NCI-H69 (cell line): ENCODE measurements around the gene PICK1.

ENCODE experiments used
- DNase-seq: peaks from one replicate; lab custom pipeline; 2025; lab: John Stamatoyannopoulos, UW

PICK1 gene

DNA sequence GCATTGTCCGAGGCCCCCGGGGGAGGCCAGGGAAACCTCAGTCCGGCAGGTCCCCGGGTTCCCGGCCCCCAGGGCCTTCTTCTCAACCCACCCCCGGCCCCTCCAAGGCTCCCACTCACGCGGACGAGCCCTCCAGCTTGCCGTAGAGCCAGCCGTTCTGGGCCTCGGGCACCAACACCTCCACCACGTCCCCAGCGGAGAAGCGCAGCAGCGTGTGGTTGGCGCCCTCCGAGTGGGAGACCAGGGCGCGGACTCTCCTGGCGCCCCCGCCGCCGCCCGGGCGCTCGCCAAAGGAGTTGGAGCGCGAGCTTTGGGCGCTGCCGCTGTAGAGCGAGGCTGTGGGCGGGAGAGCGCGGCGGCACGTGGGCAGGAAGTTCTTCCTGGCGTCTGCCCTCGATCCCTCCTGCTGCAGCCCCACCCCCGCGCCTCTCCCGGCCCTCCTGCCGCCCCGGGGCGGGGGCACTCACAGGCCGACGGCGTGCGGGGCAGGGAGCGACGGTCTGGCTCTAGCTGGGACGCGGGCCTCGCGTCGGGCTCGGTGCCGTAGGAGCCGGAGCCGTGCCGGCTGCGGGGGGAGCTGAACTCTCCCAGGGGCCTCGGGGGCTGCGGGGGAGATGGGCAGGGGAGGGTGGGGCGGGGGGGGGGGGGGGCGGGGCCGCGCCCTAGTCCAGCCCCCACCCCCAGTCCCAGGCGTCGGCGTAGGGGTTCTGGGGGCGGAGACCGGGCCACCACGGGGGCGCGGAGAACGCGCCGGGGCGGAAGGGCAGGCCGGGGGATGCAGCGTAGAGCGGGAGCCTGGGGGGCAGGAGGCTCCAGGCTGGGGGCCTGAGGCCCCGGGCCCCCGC lies 31.6 kb downstream of the PICK1 start:
- peak; percentile 83 for DNase-seq

DNA sequence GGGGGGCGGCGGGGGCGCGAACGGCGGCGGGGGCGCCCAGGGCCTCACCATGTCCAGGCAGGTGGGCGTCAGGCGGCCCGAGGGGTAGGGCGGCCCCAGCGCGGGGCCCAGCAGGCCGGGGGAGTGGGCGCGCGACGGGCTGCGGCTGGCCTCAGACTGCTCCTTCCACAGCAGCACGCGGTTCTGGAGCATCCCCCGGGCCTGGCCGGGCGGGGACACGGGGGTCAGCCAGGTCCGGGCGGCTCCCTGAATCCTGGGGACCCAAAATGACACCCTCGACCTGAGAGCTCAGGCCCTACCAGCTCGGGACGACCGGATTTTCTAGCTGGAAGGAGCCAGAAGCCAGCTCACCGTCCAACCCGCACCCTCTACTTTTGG lies 32.3 kb downstream of the PICK1 start:
- no peak for DNase-seq

DNA sequence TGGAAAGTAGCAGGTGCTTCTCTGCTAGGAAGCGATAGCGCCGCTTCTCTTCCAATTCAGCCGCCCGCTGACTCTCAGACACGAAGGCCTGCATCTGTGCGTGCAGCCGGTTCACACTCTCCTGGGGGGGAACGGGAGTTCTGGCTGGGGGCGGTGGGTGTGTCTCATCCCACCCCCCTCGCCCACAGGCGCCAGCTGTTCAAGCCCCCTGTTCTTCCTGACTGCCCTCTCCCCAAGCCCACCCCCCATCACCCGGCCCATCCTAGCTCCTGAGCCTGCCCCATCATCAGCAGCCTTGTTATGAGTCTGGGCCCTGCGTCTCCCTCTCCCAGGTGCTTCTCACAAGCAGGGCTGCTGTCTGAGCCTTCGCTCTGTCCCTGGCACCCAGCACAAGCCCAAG lies 39.9 kb downstream of the PICK1 start:
- DNase-seq = no peak

DNA sequence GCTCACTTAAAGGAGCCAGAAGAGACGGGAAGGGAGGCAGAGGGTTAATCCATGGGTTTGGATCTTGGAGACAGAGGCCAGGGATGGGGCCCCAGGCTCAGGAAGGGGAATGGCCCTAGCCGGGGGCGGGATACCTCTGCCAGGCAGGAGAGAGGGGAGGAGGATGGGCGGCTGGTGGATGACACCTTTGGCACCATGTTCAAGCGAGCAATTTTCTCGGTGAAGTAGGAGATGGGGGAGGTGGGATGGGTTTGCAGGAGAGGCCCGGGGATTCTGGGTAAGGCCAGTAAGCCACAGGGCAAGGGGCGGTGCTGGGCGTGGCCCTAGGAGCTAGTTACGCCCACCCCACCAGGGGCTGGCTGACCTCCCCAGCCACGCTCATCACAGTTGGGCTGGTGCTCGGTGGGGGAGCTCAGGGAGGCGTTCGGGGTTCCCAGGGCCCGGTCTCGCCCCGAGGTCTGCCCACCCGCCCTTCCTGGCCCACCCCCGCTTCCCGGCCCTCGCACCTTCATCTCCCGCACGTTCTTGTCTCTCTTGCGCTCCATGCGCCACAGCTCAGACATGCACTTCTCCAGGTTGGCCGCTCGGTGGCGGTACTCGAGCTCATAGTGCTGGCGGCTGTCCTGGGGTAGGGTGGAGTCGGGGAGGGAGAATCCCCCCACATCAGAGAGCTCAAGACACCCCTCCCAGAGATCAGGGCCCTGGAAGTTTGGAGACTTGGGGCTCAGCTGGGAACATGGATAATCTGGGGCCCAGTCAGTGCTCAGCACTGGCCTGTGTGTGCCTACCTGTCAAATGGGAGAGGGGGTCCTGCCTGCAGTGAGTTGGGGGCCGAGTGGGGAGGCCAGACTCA lies 40.6 kb downstream of the PICK1 start:
- DNase-seq = no peak

DNA sequence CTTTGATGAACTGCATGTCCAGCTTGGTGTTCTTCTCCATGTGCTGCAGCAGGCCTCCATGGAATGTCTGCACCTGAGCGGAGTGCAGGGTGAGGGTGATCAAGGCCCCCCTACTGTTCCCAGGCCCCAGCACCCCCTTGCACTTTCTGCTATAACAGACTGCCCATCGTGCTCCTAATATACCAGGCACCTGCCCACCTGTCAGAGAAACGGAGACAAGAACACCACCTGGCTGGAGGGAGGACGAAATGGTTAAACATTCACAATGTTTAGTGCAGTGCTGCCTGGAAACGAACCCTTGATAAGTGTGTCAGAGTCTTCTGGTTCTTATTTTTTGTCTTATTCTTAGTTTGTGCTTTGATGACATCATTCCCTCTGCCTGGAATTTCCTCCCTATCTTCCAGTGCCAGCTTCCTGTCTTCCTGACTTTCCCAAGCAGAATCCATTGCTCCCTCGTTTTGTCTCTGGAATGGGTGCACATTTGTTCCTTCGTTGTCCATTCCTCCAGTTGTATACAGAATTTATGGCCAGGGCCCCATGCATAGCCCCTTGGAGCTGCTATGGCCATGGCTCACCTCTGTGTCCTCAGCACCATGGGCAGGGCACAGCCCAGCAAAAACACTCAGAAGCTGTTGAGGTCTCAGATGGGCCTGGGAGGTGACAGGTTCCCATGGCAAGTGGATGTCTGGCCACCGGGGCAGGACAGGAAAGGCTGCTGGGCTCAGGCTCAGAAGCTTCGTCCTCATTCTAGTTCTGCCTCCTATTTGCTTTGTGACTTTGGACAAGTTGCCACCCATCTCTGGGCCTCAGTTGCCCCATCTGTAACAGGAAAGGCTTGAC lies 41.4 kb downstream of the PICK1 start:
- DNase-seq = no peak

DNA sequence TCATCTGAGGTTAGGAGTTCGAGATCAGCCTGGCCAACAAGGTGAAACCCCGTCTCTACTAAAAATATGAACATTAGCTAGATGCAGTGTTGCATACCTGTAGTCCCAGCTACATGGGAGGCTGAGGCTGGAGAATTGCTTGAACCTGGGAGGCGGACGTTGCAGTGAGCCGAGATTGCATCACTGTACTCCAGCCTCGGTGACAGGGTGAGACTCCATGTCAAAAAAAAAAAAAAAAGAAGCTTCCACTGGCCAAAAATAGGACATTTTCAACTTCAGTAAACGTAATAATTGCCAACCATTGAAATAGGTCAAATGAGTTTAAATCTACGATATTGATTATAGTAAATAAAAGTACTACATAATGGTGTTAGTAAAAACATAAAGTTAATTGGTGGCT lies 46.4 kb downstream of the PICK1 start:
- no peak for DNase-seq

DNA sequence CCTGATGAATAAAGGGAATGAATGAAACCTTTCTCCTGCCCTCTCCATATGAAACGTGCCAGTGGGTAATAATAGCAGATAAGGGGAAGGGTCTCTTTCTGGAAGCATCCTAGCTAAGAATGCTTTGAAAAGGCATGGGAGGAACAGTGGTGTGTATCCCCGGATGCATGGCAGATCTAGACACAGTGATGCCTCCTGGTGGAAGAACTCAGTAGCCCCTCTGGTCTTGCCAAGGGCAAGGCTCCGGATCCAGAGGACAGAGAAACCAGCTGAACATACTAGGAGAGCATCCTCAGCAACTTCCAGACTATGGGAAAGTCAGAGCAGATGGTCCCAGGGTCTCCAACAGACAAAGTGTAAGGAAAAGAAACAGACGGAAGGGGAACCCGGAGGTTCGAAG lies 46.9 kb downstream of the PICK1 start:
- DNase-seq = peak; percentile 69

DNA sequence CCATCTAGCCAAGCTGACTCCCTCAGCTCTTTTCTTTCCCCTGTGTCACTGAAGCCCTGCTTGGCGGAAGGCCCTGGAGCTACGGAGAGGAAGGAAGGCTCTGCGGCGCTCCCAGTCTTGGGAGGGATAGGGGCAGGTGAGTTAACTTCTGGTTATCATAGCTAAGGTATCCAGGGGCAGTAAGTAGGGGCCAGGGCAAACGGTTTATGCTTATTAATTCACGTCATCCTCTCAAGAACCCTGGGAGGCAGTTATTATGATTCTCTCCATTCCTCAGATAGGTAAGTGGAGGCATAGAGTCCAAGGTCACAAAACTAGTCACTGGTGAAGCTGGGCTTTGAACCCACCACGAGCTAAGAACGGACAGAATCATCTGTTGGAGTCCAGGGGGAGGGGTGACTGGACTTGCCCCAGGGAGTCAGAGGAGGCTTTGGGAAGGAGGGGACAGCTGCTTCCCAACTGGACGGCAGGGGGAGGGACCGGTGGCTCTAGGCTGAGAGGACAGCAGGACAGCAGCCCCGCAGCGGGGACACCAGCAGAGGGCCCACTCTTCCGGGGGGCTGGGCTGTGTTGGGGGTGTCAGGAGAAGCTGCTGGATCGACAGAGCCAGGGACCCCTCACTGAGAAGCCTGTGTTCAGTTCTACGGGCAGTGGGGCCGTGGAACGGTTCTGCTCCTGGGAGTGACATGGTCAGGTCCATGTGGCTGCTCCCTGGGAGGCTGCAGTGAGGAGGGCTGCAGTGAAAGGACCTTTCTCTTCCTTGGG lies 49.8 kb downstream of the PICK1 start:
- no peak for DNase-seq

DNA sequence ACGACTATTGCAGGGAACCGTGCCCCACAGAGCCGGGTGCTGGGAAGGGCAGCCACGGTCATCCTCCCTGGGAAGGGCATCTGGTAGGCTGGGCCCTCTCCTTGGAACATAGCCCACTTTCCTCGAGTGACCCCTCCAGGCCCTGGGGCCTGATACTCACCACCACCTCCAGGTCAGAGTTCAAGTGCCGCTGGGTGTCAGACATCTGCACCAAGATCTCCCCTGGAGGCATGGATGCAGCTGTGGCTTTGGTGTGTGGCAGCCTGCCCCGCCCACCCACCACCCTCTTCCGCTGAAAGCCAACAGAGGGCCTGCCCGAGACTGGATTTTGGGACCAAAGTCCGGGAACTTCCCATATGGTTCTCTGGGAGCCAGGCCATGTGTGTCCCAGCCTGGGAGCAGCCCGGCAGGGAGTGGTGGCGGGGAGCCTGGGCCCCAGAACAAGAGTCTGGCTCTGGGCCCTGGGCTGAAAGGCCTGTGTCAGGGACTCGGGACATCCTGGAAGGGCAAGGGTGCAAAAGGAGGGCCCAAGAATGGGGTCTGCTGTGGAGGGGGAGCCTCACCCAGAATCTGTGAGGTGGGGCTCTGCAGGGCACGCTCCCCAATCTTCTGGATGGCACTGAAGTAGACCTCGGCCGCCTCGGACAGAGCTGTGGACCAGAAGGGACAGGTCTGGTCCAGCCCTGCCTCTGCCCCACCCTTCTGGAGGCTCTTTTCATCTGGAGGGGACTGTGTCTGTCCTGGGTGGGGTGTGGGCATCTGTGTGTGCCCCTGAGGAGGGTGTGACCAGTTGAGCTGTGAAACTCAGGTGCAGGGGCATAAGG lies 50.7 kb downstream of the PICK1 start:
- peak; percentile 39 for DNase-seq

DNA sequence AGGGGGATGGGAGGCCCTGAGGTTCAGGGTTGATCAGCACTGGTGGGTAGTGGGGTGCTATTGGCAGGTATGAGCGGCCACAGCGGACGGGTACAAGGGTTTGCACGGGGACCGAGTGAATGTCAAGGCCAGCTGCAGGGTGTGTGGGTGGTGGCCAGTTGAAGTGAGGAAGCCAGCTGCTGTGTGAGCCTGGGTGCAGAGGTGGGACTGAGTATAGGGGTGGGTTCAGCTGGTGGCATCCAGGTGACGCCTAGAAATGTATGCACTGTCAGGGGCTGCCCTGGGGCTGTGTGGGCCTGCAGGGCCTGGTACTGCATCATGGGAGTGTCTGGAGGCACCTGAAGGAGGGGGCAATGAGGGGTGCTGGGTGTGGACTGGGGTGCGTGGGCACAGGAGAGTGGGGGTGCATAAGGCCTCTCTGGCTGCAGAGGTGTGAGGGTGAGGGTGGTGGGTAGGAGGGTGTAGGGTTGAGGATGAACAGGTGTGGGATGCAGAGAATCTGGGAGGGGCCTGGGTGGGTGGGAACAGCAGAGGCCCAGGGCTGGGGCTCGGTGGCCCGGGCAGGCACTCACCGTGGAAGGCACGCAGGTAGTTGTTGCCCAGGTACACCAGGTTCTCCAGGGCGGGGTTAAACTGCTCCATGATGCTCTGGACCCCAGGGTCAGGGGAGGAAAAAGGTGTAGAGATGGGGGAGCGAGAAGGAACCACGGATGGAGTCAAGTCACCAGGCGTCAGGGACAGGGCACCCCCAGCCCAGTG lies 51.5 kb downstream of the PICK1 start:
- DNase-seq = no peak

DNA sequence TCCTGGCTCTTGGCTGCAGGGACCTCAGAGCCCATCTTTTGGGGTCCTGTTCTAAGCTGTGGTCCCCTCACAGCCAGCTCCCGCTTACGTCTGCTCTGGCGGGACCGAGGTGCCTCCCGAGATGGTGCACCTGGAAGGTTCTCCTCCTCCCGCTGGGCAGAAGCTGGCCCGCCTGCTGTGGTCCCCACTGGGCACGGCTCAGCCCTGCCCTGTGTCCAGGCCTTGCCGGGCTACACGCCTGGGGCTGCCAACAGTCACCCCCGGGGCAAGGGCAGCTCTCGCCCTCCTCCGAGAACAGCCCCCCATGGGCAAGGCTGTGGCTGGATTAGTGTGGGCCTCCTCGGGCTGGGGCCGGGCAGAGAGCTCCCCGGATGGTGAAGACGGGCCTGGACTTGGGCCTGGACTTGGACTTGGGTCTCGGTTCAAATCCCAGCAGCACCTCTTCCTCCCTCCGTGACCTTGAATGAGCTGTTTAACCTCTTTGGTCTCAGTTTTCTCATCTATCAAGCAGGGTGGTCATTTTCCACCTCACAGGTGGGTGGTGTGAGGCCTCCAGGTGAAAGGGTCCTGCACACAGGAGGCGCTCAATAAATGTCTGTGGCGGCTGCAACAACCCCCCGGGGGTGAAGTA lies 52.3 kb downstream of the PICK1 start:
- peak; percentile 46 for DNase-seq

DNA sequence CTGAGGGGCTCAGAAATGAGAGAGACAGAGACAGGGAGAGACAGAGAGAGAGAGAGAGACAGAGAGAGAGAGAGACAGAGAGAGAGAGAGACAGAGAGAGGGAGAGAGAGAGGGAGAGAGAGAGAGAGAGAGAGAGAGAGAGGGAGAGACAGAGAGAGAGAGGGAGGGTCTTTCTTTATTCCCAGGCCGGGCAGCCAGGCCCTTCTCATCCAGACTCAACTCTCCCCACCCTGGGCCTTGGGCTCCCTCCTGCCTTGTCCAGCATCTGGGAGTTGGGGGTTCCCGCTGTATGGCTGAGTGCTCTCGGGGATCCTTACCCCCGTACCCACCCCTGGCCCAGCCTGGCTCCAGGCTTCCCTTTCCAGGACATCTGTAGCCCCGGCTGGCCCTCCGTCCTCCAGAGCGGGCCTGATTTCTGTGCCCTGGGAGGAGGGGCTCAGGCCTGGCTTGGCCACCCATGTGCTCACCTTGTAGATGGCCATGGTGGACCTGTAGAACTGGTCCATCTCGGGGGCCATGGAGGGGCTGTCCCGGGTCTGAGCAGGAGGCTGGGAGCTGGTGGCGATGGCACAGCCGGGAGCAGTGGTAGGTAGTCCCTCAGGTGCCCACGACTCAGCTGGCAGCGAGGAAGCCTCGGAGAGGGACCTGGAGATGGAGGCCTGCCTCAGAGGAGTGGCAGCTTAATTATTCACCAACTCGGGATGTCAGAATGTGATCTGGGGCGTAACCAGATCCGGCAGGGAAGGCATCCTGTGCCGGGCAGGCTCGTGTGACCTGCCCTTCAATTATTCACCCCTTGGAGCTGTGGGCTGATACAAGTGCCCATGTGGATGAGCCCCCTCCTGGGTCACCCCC lies 53.0 kb downstream of the PICK1 start, which contains the start of gene BAIAP2L2:
Gene BAIAP2L2, minus strand, starts transcription at position 677 of the 855 bp plus-strand sequence. Its CDS starts 159 bp downstream, at position 518.
- DNase-seq = no peak

DNA sequence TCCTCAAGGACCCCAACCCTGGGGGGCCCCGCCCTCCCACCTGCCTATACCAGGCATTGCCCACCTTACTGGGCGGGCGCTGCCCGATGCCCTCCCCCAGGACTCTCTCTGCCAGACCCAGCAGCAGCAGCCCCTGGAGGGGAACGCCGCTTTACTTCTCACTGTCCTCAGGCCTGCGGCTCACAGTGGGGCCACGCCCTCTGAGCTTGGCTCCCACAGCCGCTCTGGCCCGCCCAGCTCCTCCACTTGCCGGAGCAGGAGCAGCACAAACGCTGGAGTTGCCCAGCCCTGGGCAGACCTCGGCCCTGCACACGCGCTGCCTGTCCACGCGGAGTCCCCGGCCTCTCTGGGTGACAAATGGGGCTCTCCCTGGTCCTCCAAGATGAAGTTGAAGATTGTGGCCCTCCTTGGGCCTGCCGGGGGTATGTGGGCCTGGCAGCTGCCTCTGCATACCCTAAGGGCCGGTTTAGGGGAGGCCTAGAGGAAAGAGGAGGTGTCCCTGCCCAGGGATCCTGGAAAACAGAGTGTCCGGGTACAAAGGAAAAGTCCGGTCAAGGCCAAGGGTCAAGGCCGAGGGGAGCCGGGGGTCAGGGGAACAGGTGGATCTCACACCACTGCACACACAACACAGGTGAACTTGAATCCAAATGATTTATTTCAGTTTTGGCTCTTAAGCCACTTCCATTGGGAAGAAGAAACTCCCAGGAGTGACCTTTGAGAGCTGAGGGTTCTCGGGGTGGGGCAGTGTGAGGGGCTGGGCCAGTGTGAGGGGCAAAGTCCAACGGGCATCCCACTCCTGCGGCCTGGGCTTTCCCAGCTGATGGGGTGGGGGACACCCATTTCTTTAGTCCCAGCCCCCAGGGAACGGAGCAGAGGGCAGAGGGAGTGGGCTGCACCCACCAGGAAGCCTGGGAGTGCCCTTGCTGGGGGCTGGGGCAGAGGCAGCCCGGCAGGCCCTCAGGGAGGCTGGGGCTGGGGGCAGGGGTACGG lies 54.0 kb downstream of the PICK1 start:
- DNase-seq = no peak

DNA sequence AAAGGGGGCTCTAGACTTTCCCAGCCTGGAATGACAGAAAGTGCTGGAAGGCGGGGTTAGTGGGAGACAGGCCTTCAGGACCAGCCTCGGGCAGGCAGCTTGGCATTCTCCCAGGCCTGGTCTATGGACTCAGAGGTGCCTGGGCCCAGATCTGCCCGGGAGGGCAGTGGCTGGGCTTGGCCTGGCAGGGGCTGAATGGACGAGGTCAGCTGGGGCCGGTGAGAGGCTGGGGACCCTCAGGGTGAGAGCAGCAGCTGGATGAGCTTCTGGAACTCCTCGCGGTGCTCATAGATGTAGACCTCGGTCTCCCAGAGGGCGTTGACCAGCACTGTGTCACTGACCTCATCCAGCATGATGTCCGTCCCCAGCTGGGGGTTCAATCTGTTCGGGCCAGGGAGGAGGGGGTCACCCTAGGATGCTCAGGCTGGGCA lies 54.7 kb downstream of the PICK1 start:
- DNase-seq = no peak

DNA sequence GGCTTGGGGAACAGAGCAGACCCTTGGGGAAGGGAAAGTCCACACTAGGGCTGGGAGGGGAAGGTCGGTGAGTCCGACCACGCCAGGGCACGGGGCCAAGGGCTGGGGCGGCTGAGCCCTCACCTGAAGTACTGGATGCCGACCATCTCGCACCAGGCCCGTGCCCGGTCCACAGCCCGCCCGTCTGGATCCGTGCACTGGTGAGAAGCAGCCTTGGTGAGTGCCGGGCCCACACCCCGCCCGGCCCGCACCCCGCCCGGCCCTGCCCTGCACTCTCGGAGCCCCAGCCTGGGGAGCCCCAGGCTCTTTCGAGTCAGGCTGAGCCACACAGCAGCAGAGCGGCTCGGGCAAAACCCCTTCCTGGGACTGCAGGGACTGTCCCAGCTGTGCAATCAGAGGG lies 55.2 kb downstream of the PICK1 start:
- DNase-seq = no peak

DNA sequence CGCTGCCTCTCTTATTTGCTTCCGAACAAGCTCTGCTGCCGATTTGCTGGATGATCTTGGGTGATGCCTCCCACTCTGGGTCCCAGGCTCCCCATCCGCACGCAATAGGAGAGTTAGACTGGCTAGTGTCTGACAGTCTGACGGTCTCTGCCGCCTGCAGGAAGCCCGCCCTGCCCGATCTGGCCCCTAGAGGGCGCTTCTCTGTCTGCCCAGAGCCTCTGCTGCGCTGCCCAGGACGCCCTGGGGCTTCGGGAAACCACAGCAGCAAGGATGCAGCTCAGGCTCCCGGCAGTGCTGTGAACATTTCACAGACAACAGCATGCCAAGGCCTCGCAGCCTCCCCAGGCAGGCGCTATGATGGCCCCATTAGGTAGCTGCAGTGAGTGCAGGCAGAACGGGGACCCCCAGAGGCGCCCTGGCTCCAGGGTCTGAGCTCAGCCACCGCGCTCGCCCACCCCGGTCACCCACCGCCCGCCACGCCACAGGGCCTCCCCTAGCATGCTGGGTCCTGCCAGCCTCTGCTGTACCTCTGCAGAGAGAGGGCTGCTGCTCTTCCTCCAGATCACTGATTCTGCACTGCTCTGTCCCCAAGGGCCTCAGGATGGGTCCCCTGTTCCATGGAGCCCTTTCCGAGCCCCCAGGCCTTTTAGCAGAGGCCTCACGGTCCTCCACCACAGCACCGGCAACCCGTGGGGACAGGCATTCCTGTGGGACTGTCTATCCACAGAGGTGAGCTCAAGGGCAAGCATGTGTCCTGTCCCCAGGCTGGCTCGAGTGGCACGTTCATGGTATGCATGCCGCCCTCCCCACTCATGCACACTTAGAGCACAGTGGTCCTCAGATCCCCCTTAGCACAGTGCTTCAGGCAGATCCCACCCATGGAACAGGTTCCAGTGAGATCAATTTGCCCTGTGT lies 57.5 kb downstream of the PICK1 start:
- peak; percentile 81 for DNase-seq
